GM19023 (cell line): Measurements from ENCODE around the gene ADCY2.
"Not testable (repeated sequence)": the region's sequence is repeated elsewhere in the genome, so short reads cannot be mapped to it uniquely, and the experiment has no call there.

Source experiments
- ATAC-seq: cut with Tn5 transposase; IDR thresholded peaks from one replicate; pipeline ENCODE4 v1.9.1; 2021; ENCODE audit warnings: mild to moderate bottlenecking, moderate library complexity; ENCODE audit not compliant: unreplicated experiment

Gene ADCY2

GRCh38 chr5:7394889-7395431, 978 bp upstream of the ADCY2 start:
- no peak for ATAC-seq

GRCh38 chr5:7395432-7395946, 449 bp upstream of the ADCY2 start:
- ATAC-seq = no peak

GRCh38 chr5:7396713-7397454, 946 bp downstream of the ADCY2 start:
- ATAC-seq = no peak

GRCh38 chr5:7397937-7398336, 2.0 kb downstream of the ADCY2 start:
- ATAC-seq = no peak

GRCh38 chr5:7398596-7399280, 2.8 kb downstream of the ADCY2 start:
- ATAC-seq = no peak

- ATAC-seq = no peak
Observed at GRCh38 chr5:7405277-7405676, 9.3 kb downstream of the ADCY2 start.

GRCh38 chr5:7410936-7411511, 15.1 kb downstream of the ADCY2 start:
- no peak for ATAC-seq

GRCh38 chr5:7412409-7412808, 16.5 kb downstream of the ADCY2 start:
- no peak for ATAC-seq

- no peak for ATAC-seq
Observed at GRCh38 chr5:7415123-7415522, 19.2 kb downstream of the ADCY2 start.

GRCh38 chr5:7415587-7416535, 19.9 kb downstream of the ADCY2 start:
- no peak for ATAC-seq

- ATAC-seq = no peak
Observed at GRCh38 chr5:7418276-7418675, 22.3 kb downstream of the ADCY2 start.

- ATAC-seq = no peak
Observed at GRCh38 chr5:7419367-7419766, 23.4 kb downstream of the ADCY2 start.

- ATAC-seq = no peak
Observed at GRCh38 chr5:7419846-7420245, 23.9 kb downstream of the ADCY2 start.

- no peak for ATAC-seq
Observed at GRCh38 chr5:7420510-7421280, 24.8 kb downstream of the ADCY2 start.

GRCh38 chr5:7422316-7423106, 26.6 kb downstream of the ADCY2 start:
- no peak for ATAC-seq

GRCh38 chr5:7423231-7423630, 27.3 kb downstream of the ADCY2 start:
- not testable (repeated sequence) for ATAC-seq

GRCh38 chr5:7425830-7426229, 29.9 kb downstream of the ADCY2 start:
- no peak for ATAC-seq

GRCh38 chr5:7426284-7426683, 30.3 kb downstream of the ADCY2 start:
- ATAC-seq = no peak

- no peak for ATAC-seq
Observed at GRCh38 chr5:7434914-7435313, 39.0 kb downstream of the ADCY2 start.
